Upper lobe of left lung (tissue), 6 donors: ENCODE data around the gene C1QL1. TPM values are rescaled to one million over a fixed set of nuclear protein-coding genes. Genes with fewer than 3 reads are reported as not detected.

Experiments
- ATAC-seq, 2 donors: fragments of 200-7000 bp; cut with Tn5 transposase; one replicate each; pipeline ENCODE4 v1.9.1; 2022; ENCODE audit warnings: mild to moderate bottlenecking in 2 of 2, moderate library complexity in 2 of 2; ENCODE audit not compliant: low FRiP score in 2 of 2
- DNase-seq, 2 donors: peaks; one replicate each; pipeline ENCODE4 v3.0.0-alpha.2; 2019 to 2020
- H3K27ac ChIP-seq, 4 donors: fragments of 200-600 bp; sonication (generic); one replicate each; pipeline ENCODE4 v1.5.1; 2016 to 2019
- H3K27me3 ChIP-seq, 4 donors: fragments of 200-600 bp; sonication (generic); one replicate each; pipeline ENCODE4 v1.5.1; 2017 to 2019
- H3K36me3 ChIP-seq, 4 donors: fragments of 200-600 bp; sonication (generic); one replicate each; pipeline ENCODE4 v1.5.1; 2016 to 2019
- H3K4me1 ChIP-seq, 4 donors: fragments of 200-600 bp; sonication (generic); one replicate each; pipeline ENCODE4 v1.5.1; 2018 to 2019
- H3K4me3 ChIP-seq, 4 donors: fragments of 200-600 bp; sonication (generic); one replicate each; pipeline ENCODE4 v1.5.1; 2017 to 2019; ENCODE audit warnings: mild to moderate bottlenecking in 2 of 4, moderate library complexity in 1 of 4
- H3K9me3 ChIP-seq, 4 donors: fragments of 200-600 bp; sonication (generic); one replicate each; pipeline ENCODE4 v1.5.1; 2018 to 2019
- EP300 ChIP-seq, 4 donors: sonication (generic); formaldehyde crosslinking; IDR thresholded peaks; one replicate each; pipeline ENCODE4 v1.5.1; 2017; ENCODE audit warnings: antibody characterized with exemption in 4 of 4, control low read depth in 2 of 4
- POLR2A ChIP-seq, 4 donors: fragments of 450-650 bp; IDR thresholded peaks; one replicate each; pipeline ENCODE4 v1.5.1; 2016 to 2017; ENCODE audit warnings: antibody characterized with exemption in 4 of 4, mild to moderate bottlenecking in 2 of 4
- POLR2AphosphoS5 ChIP-seq, 2 donors: sonication (generic); formaldehyde crosslinking; IDR thresholded peaks; one replicate each; pipeline ENCODE4 v1.5.1; 2017; ENCODE audit warnings: antibody characterized with exemption in 2 of 2
- WGBS, 2 donors: methylation state at CpG; one replicate each; pipeline ENCODE4 v1.1.5; 2017 to 2018; 5-methylcytosine and 5-hydroxymethylcytosine counted together
- total RNA-seq, 6 donors: library from RNA; depleted of rRNA in 4 of 6; stranded (reverse); fragments of >200 nt in 4 of 6; gene quantifications; one replicate each; pipeline versions ENCODE4 v1.1.0 to v1.2.1, GENCODE V29; 2016 to 2021
- TF ChIP-seq, protein P1 (sequence below), 6 experiments: fragments of 450-650 bp in 4 of 6; fragments of 200-600 bp in 2 of 6; sonication (generic) in 2 of 6; IDR thresholded peaks; one replicate each; pipeline ENCODE4 v1.5.1; 2016 to 2019; ENCODE audit warnings: antibody characterized with exemption in 6 of 6
- donor health status: DM: no; HTN: no; CAD: no; lungs with moderate emphysema.
- donor health status: DM: no; HTN: yes; CAD: no; lungs with severe emphysema.

C1QL1 gene
- total RNA-seq, 6 donors from 2014 or later: 0.44 TPM; not detected in 5

DNA sequence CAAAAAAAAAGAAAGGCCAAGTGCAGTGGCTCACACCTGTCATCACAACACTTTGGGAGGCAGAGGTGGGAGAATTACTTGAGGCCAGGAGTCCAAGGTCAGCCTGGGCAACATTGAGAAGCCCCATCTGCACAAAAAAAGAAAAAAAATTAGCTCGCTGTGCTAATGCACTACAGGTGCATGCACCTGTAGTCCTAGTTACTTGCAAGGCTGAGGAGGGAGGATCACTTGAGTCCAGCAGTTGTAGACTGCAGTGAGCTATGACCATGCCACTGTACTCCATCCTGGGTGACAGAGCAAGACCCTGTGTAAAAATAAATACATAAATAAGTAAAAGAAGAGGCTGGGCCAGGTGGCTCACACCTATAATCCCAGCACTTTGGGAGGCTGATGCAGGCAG is 43.7 kb upstream of the C1QL1 start:
- no peak for TF ChIP-seq EP300 (IDR thresholded peaks at IDR 0.05)
- TF ChIP-seq POLR2AphosphoS5 (IDR thresholded peaks at IDR 0.05): no peak
- TF ChIP-seq POLR2A (IDR thresholded peaks at IDR 0.05): no peak
- TF ChIP-seq, protein P1, sequence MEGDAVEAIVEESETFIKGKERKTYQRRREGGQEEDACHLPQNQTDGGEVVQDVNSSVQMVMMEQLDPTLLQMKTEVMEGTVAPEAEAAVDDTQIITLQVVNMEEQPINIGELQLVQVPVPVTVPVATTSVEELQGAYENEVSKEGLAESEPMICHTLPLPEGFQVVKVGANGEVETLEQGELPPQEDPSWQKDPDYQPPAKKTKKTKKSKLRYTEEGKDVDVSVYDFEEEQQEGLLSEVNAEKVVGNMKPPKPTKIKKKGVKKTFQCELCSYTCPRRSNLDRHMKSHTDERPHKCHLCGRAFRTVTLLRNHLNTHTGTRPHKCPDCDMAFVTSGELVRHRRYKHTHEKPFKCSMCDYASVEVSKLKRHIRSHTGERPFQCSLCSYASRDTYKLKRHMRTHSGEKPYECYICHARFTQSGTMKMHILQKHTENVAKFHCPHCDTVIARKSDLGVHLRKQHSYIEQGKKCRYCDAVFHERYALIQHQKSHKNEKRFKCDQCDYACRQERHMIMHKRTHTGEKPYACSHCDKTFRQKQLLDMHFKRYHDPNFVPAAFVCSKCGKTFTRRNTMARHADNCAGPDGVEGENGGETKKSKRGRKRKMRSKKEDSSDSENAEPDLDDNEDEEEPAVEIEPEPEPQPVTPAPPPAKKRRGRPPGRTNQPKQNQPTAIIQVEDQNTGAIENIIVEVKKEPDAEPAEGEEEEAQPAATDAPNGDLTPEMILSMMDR (IDR thresholded peaks at IDR 0.05): no peak
- H3K36me3 ChIP-seq: no peaks in the 10 kb centered on the region
- DNase-seq (no peak), ATAC-seq (no peak)
- H3K4me1 ChIP-seq: no peaks in the 10 kb centered on the region
- no peak overlapping the region for H3K27ac ChIP-seq
- no peak overlapping the region for H3K4me3 ChIP-seq
- WGBS, 2 donors: 93 to 95% methylated on average over 1 of the region's 1 CpG
- H3K27me3 ChIP-seq: no peaks in the 10 kb centered on the region
- no peaks in the 10 kb centered on the region for H3K9me3 ChIP-seq

DNA sequence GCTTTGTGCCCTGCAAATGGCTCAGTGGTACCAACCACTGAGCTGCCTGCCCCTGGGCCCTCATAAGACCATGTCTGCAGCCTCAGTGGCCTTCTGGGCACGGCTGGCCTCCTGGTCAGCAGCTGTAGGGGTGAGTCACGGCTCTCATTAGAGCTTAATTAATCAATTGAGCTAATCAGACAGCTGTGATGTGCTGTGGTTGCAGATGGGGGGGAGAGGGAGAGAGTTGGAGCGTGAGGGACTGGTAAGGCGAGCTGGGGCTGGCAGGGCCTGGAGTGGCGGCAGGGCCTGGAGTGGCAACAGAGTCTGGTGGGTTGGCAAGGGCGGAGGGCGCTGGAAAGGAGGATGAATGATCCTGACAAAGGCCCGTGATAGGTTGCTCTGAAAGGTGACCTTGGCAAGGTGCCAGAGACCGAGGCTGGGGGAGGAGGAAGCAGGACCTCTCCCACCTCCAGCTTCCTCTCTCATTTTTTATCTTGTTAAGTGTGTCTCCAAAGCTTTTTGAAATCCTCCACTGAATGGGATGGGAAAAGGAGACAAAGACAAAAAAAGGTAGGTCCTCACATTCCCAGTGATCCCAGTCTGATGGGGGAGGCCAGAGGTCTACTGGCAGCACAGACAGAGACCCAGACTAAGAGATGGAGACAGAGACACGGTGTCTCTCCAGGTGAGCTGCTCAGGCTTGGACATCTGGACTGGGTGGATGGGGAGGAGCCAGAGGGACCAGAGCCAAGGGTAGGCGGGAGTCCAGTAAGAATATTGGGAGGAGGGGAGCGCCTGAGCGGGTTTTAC is 41.8 kb upstream of the C1QL1 start:
- H3K4me3 ChIP-seq: no peak overlapping the region
- no peaks in the 10 kb centered on the region for H3K9me3 ChIP-seq
- no peaks in the 10 kb centered on the region for H3K4me1 ChIP-seq
- DNase-seq (no peak), ATAC-seq (no peak)
- no peak overlapping the region for H3K27ac ChIP-seq
- no peaks in the 10 kb centered on the region for H3K27me3 ChIP-seq
- 71 to 75% methylated on average over 13 of the region's 13 CpGs for whole genome bisulfite sequencing, 2 donors
- TF ChIP-seq POLR2AphosphoS5 (IDR thresholded peaks at IDR 0.05): no peak
- no peak for TF ChIP-seq EP300 (IDR thresholded peaks at IDR 0.05)
- TF ChIP-seq, protein P1 (IDR thresholded peaks at IDR 0.05): no peak
- TF ChIP-seq POLR2A (IDR thresholded peaks at IDR 0.05): no peak
- no peaks in the 10 kb centered on the region for H3K36me3 ChIP-seq

GRCh38 chr17:45008216-45008615 is 40.1 kb upstream of the C1QL1 start:
- H3K27me3 ChIP-seq: no peaks in the 10 kb centered on the region
- no peak overlapping the region for H3K27ac ChIP-seq
- whole genome bisulfite sequencing, 2 donors: 58 to 68% methylated on average over 10 of the region's 10 CpGs
- H3K4me3 ChIP-seq: no peak overlapping the region
- H3K4me1 ChIP-seq: no peaks in the 10 kb centered on the region
- DNase-seq (no peak), ATAC-seq (no peak)
- H3K36me3 ChIP-seq: no peaks in the 10 kb centered on the region
- TF ChIP-seq, protein P1 (IDR thresholded peaks at IDR 0.05): no peak
- no peak for TF ChIP-seq POLR2AphosphoS5 (IDR thresholded peaks at IDR 0.05)
- no peak for TF ChIP-seq POLR2A (IDR thresholded peaks at IDR 0.05)
- no peak for TF ChIP-seq EP300 (IDR thresholded peaks at IDR 0.05)
- no peaks in the 10 kb centered on the region for H3K9me3 ChIP-seq

DNA sequence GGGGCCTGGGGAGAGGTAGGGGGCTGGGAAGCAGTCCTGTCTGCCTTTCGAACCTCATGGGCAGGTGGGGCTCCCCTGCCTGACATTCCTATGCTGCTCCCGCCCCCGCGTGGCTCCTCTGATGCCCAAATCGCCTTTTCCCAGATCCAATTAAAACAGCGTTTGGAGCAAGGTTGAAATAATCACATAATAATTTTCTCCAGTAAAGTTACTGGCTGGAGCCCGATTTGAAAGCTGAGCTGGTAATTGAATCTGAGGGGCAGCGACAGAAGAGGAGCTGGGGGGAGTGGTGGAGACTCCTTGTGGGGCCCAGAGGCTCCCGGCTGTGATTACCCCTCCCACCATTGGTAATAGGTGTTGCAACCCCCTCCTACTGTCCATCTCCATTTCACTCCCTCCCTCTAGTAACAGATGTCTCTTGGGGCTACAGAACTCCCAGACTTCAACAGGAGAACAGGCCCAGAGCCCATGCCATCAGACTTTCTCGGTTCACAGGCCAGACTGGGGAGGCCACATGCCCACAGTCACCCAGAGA is 38.9 kb upstream of the C1QL1 start:
- ATAC-seq: no peak
- no peak for DNase-seq

More for the DNA sequence above, 38.9 kb upstream of the C1QL1 start:
- TF ChIP-seq, protein P1 (IDR thresholded peaks at IDR 0.05): no peak
- TF ChIP-seq POLR2AphosphoS5 (IDR thresholded peaks at IDR 0.05): no peak
- TF ChIP-seq EP300 (IDR thresholded peaks at IDR 0.05): no peak
- TF ChIP-seq POLR2A (IDR thresholded peaks at IDR 0.05): no peak
- Histone ChIP-seq H3K27ac (no peak overlapping the region), H3K4me3 (no peak overlapping the region), H3K36me3 (no peaks in the 10 kb centered on the region), H3K4me1 (no peaks in the 10 kb centered on the region), H3K27me3 (no peaks in the 10 kb centered on the region), H3K9me3 (no peaks in the 10 kb centered on the region)
- 33 to 45% methylated on average over 10 of the region's 10 CpGs for WGBS, 2 donors
